ENCODE data around the gene RPUSD3.

Gene RPUSD3

GRCh38 chr3:9843715-9844438 lies at the start of gene RPUSD3:
Gene RPUSD3 (minus strand): TSS chr3:9844008. CDS start chr3:9843990, 18 bp downstream.
- peak; percentile 91 for DNase-seq (ENCODE audit: extremely low read depth, low read depth)
- no peak for TF ChIP-seq CTCF (IDR thresholded peaks at IDR 0.05; ENCODE audit: low read depth, low read length)

- DNase-seq (ENCODE audit: extremely low read depth, low read depth): no peak
- TF ChIP-seq CTCF (IDR thresholded peaks at IDR 0.05; ENCODE audit: low read depth, low read length): no peak
Measured at GRCh38 chr3:9891072-9891622, 47.3 kb upstream of the RPUSD3 start.

- no peak for TF ChIP-seq CTCF (IDR thresholded peaks at IDR 0.05; ENCODE audit: low read depth, low read length)
- DNase-seq (ENCODE audit: extremely low read depth, low read depth): peak; percentile 68
Measured at GRCh38 chr3:9890249-9891071, 46.7 kb upstream of the RPUSD3 start, which contains the start of gene JAGN1. Gene JAGN1 (plus strand): TSS chr3:9890610. CDS start chr3:9890723, 113 bp downstream.

GRCh38 chr3:9889405-9889804 lies 45.6 kb upstream of the RPUSD3 start:
- no peak for DNase-seq (ENCODE audit: extremely low read depth, low read depth)
- TF ChIP-seq CTCF (IDR thresholded peaks at IDR 0.05; ENCODE audit: low read depth, low read length): no peak

- TF ChIP-seq CTCF (IDR thresholded peaks at IDR 0.05; ENCODE audit: low read depth, low read length): no peak
- no peak for DNase-seq (ENCODE audit: extremely low read depth, low read depth)
Measured at GRCh38 chr3:9888540-9888939, 44.7 kb upstream of the RPUSD3 start.

GRCh38 chr3:9887480-9887879 lies 43.7 kb upstream of the RPUSD3 start:
- TF ChIP-seq CTCF (IDR thresholded peaks at IDR 0.05; ENCODE audit: low read depth, low read length): no peak
- DNase-seq (ENCODE audit: extremely low read depth, low read depth): no peak

GRCh38 chr3:9886328-9886727 lies 42.5 kb upstream of the RPUSD3 start:
- no peak for DNase-seq (ENCODE audit: extremely low read depth, low read depth)
- no peak for TF ChIP-seq CTCF (IDR thresholded peaks at IDR 0.05; ENCODE audit: low read depth, low read length)
